C4-2B (cell line): ENCODE data around the gene GPR68.

Source experiments
- CTCF ChIP-seq: fragments of 450-650 bp; conservative IDR thresholded peaks from 2 replicates; pipeline ENCODE4 v1.5.1; 2017; ENCODE audit warnings: mild to moderate bottlenecking
- ZFX ChIP-seq: fragments of 450-650 bp; IDR thresholded peaks from 2 replicates; pipeline ENCODE4 v1.6.1; 2017

GRCh38 chr14:91277546-91278382, 33.3 kb upstream of the GPR68 start:
- TF ChIP-seq CTCF (no peak), ZFX (no peak)
